Fibroblast of lung (primary cell): ENCODE results near the gene ANKRD24.

Experiments
- EZH2 ChIP-seq: IDR thresholded peaks from 2 replicates; pipeline ENCODE4 v1.5.1; 2012; ENCODE audit warnings: low read length, control low read depth, mild to moderate bottlenecking; ENCODE audit errors: missing control alignments
- TF ChIP-seq, protein P1 (sequence below), 2 donors: IDR thresholded peaks in 1 of 2; conservative IDR thresholded peaks in 1 of 2; 1 replicate in 1 of 2; 2 replicates in 1 of 2; pipeline ENCODE4 v1.5.1; 2011 to 2012; ENCODE audit warnings: low read length in 2 of 2, control low read depth in 1 of 2, inconsistent platforms in 1 of 2, low read depth in 1 of 2, mild to moderate bottlenecking in 1 of 2

DNA sequence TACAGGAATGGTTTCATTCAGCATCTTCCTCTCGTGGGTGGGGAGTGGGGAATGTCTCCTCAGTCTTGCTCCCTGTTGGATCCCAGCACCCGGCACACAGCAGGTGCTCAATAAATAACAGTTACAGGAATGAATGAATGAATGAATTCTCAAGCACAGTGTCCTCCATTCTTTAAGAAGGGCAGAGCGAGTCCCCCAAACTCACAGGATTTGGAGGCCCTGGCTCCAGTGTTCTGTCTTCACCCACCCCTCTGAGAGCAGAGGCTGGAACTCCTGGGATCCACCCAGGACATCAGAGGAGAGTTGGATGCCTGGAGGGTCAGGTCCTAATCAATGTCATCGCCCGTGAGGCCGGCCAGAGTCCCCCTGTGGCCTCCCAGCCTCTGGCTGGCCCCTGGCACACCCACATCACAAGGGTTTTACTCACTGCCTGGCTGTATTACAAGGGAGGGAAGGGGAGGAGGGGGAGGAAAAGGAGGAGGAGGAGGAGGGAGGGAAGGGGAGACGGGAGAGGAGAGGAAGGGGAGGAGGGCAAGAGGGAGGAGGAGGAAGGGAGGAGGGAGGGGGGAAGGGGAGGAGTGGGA, 37.7 kb upstream of the ANKRD24 start:
- TF ChIP-seq, protein P1, sequence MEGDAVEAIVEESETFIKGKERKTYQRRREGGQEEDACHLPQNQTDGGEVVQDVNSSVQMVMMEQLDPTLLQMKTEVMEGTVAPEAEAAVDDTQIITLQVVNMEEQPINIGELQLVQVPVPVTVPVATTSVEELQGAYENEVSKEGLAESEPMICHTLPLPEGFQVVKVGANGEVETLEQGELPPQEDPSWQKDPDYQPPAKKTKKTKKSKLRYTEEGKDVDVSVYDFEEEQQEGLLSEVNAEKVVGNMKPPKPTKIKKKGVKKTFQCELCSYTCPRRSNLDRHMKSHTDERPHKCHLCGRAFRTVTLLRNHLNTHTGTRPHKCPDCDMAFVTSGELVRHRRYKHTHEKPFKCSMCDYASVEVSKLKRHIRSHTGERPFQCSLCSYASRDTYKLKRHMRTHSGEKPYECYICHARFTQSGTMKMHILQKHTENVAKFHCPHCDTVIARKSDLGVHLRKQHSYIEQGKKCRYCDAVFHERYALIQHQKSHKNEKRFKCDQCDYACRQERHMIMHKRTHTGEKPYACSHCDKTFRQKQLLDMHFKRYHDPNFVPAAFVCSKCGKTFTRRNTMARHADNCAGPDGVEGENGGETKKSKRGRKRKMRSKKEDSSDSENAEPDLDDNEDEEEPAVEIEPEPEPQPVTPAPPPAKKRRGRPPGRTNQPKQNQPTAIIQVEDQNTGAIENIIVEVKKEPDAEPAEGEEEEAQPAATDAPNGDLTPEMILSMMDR (conservative IDR thresholded peaks at IDR 0.05 in 1 of 2, IDR thresholded peaks at IDR 0.05 in 1 of 2; ENCODE audit: low read depth in 1 of 2, low read length in 2 of 2), result no peak
- TF ChIP-seq EZH2, result no peak
